NCI-H2227 (cell line): ENCODE measurements around the gene GRIA1.
"Not testable (repeated sequence)": the region's sequence is repeated elsewhere in the genome, so short reads cannot be mapped to it uniquely, and the experiment has no call there.

Source experiments
- DNase-seq: peaks from one replicate; lab custom pipeline; 2025; ENCODE audit not compliant: unreplicated experiment; lab: John Stamatoyannopoulos, UW

The GRIA1 gene

DNA sequence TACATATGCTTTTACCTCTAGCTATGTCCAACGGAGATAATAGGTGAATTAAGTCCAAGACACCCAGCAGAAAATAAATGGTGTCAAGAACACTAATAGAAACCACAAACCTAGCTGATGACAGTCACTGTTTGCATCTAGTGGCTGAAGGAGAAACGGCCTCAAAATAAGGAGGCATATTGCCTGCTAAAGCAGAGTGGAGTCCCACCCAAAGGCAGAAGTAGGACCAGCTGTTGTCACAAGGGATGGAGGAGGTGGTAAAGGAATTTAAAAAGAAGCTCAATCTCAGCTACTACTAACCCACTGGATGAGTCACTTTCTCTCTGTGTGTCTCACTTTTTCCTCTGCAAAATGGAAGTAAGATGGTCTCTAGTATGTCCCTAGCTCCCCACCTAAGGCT lies 224.3 kb downstream of the GRIA1 start:
- DNase-seq = no peak

DNA sequence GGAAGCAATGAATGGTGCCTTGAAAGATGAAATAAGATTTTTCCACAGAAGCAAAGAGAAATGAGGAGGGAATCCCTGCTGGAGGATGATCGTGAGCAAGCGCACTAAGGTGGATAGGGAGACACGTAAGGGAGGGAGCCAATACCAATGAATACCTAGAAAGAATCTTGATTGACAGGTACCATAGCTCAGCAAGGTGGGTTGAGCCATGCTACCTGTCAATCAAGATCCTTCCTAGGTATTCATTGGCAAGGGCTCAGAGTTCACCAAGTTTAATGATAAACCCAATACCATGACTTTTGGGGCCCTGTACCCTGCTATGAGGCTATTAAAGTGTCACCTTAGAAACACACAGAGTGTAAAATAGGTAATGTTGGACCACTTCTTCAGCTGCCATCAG lies 226.8 kb downstream of the GRIA1 start:
- DNase-seq = no peak

DNA sequence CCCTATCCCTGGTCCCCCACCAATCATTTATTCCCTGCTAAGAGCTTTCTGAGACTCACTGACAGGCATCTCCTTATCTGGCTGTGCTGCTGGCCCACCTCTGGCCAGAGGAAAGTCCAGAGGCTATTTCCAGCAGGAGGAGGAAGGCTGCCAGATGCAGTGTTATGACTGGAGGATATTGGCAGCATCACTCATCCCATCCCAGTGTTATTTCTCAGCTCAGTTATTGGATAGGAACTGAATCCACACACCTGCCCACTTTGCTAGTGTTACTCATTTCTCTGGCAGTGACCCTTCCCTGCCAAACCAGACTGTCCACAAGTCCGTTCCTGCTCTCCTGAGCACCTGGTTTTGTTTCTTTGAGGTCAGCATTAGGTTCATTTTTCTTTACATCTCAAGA lies 228.2 kb downstream of the GRIA1 start:
- DNase-seq = no peak

DNA sequence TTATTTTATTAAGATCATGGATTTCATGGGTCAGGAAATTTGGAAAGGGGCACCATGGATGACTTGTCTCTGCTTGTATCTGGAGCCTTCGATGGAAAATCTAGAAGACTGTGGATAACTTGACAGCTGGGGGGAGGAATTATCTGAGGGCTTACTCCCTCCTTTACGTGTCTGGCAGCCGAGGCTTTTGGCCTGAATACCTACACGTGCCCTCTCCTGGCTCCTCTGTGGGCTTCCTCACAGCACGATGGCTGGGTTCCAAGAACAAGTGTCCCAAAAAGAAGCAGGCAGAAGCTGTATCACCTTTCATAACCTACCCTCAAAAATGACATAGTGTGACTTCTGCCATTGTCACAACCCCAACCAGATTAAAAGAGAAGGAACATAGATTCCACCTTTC lies 228.9 kb downstream of the GRIA1 start:
- DNase-seq = no peak

DNA sequence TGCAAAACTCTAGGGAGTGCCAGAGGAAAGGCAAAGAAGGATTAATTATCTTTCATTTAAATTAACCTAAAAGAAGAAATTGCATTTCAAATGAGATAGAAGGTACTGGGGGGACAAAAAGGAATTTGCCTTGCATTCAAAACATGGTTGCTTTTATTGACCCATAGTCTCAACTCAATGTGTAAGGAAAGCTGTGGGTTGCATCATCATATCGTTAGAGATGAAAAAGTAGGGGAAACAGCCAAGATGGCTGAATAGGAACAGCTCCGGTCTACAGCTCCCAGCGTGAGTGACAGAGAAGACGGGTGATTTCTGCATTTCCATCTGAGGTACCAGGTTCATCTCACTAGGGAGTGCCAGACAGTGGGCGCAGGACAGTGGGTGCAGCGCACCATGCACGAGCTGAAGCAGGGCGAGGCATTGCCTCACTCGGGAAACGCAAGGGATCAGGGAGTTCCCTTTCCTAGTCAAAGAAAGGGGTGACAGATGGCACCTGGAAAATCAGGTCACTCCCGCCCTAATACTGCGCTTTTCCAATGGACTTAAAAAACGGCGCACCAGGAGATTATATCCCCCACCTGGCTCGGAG lies 232.6 kb downstream of the GRIA1 start:
- DNase-seq = not testable (repeated sequence)

DNA sequence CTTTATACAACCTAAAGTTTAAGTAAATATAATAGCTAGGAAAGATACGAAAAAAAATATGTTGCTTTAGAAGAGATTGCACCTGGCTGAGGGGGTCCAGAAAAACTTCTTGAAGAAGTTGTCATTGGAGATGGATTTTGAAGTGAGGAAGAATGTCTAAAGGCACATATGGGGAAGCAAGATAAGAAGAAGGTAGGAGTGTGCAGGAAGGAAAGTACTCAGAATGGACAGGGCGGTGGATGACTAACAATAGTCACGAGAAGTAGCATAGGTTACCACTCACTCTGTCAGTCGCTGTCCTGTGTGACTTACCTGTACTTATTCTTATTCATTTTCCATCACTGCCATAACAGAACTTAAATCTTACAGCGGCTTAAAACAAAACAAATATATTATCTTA lies 251.6 kb downstream of the GRIA1 start:
- no peak for DNase-seq

DNA sequence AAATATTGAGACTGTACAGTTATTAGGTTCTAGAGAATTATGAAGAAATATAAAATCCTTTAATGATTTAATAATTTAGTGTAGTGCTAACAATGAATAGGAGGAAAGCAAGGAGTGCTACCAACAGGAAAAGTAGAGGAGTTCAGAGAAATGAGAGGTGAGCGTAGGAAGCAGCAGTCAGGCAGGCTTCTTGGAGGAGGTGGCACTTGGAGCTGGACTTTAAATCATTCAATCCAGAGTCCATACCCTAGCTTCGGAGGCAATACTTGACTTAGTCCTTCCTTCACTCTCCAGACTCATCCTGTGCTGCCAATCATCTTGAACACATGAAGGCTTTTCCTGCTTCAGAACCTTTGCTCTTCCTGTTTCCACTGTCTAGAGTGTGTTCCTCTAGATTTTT lies 254.3 kb downstream of the GRIA1 start:
- DNase-seq = no peak

DNA sequence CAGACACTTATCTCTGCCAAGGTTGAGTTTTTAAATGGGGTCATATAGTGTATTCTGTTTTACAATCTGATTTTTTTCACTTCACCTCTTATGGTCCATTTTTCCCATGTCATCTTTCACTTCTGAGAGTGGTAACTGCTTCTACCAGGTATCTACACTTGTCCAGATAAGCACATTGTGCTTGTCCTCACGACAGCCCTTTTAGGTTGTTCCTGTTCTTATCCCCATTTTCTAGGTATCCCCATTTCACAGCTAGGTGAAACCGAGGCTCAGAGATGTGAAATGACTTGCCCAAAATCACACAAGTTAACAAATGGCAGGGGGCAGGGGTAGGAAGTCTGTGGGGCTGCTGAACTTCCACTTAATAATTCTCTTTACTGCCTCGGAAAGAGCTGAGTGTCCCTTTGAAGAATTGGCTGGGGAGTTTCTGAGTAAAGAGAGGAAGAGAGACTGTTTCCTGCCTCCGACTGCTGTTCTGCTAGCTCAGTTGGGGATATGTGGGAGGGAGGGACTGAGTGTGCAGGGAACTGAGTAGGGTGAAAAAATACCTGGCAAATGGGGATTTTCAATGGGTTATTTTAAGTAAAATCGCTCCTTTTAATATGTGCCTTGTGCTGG lies 255.4 kb downstream of the GRIA1 start:
- DNase-seq = no peak

DNA sequence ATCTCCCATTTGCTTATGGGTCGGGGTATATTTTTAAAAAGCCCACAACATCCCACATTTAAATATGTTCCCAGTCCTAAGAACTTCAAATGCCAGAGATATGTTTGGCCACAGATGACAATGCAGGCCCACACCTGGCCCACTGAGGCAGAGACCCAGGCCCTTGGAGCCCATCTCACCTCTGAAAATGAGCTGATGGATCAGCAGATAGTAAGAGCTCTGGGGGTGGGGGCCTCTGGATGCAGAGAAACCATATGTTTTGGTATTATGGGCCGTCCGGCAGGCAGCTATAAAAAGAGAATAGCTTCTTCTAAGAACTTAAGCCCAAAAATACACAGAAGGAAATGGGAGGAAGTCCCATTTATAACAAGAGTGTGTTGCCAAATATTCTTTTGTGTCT lies 256.0 kb downstream of the GRIA1 start:
- no peak for DNase-seq

DNA sequence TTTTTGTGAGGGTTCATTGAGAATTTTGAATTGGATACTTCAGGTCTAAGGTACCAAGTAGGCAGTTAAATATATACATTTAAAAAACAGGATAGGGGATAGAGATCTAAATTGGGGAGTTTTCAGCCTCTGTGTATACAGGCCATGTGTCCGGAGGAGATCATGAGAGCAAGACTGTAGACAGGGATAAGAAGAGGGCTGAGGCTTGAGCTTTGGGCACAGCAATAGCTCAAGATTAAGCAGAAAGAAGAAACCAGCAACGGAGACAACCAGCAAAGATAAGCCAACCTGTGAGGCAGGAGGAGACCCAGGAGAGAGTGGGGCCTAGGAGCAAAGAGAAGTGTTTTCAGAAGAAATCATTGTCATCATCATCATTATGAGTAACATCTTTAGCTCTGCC lies 258.4 kb downstream of the GRIA1 start:
- DNase-seq = no peak

DNA sequence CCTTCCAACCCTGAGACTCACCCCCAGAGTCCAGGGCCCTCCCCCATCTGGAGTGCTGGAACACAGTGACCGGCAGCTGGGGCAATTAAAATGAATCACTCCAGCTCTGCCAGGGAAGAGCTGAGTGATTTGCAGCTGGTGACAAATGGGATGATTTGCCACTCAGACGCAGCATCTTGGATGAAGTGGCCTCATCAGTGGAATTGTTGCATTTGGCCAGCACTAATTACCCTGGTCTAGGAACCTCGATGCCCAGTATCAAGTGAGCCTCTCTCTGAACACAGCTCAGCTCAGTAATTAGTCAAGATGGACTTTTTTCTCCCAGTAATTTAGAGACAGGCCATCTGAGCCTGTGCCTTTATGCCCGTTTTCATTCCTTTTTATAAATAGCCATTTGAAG lies 259.5 kb downstream of the GRIA1 start:
- DNase-seq = peak; percentile 76

DNA sequence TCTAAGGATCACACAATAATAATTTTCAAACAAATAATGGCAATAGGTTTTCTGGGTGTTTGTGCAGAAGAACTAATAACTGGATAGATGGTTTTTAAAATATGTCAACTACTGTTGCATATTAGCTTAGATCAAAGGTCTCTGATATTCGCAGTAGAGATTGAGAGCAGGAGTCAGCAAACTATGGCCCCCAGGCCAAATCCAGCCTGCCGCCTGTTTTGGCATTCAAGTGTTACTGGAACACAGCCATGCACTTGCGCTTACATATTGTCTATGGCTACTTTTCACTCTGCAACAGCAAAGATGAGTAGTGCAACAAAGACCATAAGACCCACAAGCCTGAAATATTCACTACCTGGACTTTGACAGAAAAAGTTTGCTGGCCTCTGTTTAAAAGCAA lies 260.8 kb downstream of the GRIA1 start:
- no peak for DNase-seq

DNA sequence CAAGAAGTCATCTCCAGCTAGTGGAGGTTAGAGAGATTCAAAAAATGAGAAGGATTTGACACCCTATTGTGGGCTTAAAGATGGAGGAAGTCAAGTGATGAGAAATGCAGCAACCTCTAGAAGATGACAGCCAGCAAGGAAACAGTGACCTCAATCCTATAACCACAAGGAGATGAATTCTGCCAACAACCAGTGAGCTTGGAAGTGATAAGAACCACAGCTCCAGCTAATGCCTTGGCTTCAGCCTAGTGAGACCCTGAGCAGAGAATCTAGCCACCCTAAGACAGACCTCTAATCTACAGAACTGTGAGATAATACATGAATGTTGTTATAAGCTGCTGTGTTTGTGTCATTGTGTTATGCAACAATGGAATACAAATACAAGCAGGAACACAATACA lies 262.4 kb downstream of the GRIA1 start:
- DNase-seq = no peak

DNA sequence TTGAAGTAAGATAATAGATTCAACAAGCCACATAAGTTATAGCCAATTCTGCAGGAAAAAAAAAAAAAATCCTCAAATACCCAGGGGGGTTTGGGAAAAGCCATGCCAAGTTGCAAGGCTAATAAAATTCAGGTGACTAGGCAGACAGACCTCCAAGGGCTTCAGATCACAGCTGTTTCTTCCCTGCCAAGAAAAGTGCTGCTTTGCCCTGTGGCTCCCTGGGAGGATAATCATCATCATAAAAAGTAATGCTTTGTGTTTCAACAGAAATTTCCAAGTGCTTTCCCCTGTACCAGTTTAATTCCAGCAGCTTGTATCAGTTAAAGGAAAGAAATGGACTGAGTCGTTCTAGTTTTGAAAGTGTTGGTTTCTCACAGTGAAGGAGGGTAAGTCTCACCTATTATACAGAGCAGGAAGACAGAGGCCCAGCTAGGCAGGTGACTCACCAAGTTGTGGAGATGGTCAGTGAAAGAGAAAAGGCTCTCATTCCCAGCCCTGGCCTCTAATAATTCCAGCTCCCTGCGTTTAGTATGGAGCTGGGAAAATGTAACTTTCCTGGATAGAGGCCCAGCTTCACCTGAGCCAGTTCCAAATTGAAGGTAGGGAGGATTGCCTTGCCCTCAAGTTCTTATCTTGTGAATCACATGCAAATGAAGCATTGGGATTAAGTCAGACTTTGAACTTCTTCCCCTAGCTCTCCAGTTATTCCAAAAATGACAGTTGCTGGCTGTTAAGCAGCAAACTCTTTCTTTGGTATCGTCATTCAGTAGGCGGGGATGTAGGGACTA lies 263.4 kb downstream of the GRIA1 start:
- DNase-seq = peak; percentile 49

DNA sequence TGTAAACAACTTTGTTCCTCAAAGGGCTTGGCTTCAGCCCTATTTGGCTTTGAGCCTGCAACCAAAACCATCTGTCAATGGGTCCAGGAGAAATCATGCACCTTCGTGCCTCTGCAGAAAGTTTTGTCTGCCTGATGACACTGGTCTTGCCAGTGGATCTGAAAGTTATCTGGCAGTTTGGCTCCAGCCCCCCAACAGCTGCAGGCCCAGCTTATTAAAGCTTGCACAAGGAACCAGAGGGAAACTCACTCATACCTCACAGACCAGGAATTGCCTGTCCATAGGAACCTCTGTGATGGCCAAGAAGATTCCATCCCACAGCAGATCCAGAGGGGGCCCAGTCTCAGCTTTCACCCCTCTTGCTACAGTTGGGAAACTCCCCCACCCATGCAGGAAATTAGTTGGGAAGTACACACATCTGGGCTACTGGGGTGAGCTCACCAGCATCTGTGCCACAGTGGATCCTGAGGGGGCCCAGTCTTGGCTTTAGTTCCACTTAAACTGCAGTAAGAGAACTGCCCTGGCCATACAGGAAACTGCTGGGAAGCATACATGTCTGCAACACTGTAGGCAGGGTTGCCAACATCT lies 265.5 kb downstream of the GRIA1 start:
- DNase-seq = no peak

DNA sequence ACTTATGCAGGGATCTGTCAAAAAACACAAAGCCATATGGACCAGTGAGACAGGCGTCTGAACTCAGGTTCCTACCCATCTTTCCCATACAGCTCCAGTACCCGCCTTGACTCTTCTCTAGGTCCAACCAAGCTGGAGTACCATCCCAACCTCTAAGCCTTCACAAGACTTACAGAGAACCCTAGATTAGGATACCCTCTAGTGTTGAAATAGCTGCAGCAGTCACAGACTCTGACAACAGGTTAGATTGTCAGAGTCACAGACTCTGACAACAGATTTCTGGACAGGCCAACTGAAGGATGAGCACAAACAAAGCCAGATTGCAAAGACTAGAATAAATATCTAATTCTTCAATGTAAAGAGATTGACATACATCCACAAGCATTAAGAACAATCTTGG lies 266.1 kb downstream of the GRIA1 start:
- DNase-seq = no peak

DNA sequence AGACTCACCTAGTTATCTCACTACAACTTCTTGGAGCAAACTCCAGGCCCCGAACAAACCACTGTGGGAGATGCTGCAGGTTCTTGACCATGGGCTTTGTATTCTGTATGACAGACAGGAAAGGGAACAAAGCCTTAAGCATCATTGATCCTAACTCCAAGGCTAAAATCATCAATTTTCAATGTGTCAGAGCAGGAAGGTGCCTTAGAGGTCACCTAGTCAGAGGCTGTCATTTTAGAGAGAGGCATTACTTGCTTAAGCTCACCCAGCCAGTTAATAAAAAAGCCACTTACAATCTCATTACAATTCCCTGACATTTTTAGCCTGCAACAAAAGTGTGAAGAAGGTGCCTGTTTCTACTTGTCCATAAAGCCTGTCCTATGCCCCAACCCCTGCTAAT lies 275.5 kb downstream of the GRIA1 start:
- no peak for DNase-seq

DNA sequence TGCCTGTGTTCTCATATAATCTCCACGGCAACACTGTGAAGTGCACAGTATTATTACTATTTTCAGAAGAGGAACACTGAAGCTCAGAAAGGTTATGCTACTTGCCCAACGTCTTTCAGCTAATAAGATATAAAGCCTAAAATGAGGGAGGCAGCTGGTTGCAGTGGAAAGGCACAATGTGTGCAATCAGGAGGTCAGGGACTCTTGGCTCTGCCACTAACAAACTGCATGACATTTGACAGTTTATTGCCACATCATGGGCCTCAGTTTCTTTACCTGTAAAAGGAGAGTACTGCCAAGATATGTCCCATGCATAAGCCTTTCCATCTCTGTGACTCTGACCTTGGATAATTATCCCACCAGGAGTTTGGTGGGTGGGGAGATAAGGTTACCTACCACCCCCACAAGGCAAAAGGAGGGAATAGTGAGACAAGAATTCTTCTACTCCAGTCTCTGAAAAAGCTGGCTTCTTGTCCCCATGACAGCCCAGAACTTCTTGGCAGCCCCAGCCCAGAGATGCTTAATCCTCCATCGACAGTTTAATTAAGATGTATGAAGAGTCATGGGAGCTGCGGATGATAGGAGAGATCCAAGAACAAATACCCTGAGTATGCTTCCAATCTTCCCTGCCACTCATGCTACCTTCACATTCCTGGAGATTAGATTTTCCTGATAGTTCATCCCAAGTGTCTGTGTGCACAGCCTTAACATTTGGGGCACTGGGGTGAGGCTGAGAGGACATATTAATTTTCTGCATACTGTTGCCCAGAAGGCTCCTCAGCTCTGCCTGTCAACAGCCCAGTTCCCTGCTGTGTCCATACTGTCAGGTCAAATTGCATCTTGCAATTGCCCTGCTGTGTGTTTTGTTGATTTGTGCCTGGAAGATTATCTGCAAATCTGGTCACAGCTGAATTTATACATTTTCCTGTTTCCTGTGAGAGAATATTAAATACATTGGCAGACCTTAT lies 277.0 kb downstream of the GRIA1 start:
- DNase-seq = peak; percentile 30

DNA sequence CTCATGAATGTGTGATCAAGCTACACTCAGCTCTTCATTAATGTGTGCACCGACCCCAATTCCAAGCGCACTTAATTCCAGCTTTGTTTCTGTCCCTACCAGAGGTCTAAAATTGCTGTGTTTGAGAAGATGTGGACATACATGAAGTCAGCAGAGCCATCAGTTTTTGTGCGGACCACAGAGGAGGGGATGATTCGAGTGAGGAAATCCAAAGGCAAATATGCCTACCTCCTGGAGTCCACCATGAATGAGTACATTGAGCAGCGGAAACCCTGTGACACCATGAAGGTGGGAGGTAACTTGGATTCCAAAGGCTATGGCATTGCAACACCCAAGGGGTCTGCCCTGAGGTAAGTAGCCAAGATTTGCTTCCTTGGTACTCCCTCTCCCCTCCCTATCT lies 279.6 kb downstream of the GRIA1 start:
- DNase-seq = no peak

DNA sequence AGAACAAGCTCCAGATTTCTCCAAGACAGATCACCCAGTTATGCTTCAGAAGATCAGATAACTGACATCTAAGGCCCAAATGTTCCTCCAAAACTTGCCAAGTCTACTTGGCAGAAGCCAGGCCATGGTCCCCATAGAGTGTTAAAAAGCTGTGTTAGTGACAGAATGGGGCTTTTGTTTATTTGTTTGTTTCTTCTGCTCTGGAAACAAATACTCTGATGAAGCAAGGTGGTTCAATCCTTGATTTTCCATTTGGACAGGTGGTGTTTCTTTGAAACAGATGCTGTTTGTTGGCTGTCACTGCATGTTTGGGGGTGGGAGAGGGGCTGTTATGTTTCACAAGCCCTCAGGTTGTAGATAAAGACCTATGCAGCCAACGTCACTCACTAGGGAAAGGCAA lies 284.2 kb downstream of the GRIA1 start:
- DNase-seq = no peak

DNA sequence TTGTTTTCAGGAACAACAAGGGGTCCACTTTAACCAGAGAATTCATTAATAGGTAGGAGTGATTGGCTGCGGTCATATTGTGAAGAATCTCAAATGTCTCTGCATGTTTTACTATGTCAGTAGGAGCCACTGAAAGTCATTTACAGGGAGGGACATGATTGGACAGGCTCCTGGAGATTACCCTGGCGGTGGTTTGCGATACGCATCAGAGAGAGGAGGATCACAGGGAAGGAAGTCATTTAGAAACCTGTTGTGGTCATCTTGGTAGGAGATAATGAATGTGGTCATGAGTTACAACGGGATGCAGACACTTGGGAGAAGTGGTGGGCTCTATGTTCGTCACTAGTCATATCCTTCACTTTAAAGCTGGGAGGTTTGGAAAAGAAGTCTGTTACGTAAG lies 285.5 kb downstream of the GRIA1 start:
- no peak for DNase-seq
